Stimulated activated CD8-positive, alpha-beta memory T cell treated with anti-CD3 and anti-CD28 coated beads, Interleukin-2, amount 100 ng/mL, for 1 hour (primary cell): ENCODE results near the gene SUN2.

Experiments
- DNase-seq, 2 donors: peaks; one replicate each; pipeline ENCODE4 v3.0.0-alpha.2; 2020; ENCODE audit warnings: low read depth in 2 of 2

Gene SUN2

DNA sequence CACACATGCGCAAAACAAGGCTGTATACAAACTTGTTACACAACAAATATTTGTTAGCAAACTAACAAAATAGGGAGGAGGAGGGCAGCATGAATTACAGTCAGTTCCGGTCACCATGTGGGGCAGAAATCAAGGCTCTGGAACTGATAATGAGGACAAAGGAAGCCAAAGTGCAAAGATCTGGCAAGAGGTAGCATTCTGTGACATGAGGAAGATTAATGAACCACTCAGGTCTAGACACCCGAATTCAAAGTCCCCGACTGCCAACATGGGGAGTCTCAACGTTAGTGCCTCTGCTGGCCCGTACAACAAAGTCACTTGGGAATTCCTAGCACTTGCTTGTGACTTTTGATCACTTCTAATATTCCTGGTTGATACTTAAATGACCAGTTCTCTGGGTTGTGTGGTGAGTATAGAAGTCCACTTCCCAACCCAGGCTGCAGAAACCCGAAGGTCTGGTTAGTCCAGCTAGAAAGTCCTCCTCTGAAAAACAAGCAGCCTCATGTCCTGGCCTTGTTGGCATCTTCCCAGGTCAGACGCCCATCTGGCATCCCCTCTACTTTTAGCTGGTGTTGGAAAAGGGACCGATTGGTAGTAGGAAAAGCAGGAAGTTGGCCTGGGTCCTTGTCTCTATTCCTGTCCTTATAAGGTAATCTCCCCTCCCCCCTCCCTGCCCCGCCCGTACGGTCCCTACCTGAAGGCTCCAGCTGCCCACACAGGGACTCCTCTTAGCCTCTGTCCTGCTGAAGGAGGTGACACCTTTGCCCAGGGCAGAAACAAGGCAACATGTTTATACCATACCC, 1.6 kb downstream of the SUN2 start:
- DNase-seq: no peak

DNA sequence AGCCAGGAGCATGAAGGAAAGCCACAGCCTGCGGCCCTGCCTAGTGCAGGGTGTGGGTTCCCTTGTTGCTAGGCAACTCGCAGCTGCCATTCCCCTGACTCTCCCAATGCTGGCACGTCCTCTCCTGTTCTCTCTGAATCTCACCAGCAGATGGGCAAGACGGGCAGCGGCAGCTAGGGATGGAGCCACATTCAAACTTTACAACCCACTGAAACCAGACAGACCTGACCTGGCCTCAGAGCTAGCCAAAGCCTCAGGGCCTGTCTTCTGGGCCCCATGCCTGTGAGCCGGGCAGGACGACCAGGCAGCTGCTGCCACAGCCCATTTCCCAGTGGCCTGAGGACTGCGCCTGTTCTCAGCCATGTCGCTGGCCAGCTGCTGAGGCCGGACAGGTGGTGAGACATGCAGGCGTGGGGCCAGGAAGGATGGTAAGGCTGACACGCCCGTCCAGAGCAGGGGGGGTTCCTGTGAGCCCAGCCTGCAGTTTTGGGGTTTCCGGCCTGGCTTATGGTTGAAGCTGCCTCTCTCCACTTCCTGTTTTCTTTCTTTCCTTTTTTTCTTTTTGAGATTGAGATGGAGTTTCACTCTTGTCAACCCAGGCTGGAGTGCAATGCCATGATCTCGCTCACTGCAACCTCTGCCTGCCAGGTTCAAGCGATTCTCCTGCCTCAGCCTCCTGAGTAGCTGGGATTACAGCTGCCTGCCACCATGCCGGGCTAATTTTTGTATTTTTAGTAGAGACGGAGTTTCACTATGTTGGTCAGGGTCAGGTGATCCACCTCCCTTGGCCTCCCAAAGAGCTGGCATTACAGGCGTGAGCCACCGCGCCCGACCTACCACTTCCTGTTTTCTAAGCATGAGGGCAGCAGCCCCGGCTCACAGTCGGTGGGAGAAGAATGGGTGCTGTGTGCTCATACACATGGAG, 4.1 kb downstream of the SUN2 start:
- DNase-seq: peak; percentile 50 to 53

DNA sequence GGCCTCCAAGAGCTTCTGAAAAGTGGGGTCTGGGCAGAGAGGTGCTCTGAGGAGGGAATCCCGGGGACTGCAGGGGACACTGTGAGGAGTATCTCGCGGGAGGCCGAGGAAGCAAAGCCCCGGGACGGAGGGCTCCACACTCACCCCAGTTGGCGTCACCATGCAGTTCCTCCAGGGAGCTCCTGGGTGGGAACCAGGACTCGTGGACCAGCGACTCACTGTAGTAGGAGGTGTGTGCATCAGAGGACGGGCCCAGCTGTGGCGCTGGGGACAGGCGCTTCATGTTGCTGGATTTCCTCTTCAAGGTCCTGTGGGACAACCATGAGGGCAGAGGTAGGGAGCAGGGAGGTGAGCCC, 4.8 kb downstream of the SUN2 start:
- no peak for DNase-seq

DNA sequence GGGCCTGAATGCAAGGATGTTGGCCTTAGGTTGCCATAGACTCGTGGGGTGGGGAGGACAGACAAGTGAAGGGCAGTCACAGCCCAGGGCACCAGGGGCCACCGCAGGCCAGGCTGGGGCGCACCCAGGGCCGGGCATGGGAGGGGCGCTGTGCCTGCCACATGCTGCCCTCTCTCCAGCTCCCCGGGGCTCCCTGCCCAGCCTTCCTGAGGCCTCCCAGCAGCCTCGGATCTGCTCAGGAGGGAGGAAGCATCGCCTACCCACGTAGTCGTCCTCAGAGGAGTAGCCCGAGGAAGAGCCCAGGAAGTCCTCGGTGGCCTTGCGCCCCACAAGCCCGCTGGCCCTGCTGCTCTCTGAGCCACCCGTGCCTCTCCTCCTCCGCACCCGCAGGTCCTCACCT, 5.2 kb downstream of the SUN2 start:
- no peak for DNase-seq

DNA sequence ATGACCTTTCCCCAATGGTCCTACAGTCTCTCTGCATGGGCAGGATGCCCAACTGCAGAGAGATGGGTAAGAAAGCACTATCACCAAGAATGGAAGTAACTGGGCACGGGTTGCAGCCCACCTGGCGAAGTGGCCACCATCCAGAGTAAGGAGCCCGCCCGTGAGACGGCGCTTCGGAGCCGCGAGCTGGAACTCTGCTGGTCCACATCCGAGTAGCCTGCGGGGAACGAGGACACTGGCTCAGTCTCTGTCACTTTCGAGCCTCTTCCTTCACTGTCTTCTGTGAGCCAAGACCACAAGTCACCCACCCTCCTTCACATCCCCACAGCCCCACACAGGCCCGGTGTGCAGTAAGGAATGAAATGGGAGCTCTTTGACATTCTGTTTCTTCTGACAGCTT, 5.7 kb downstream of the SUN2 start:
- DNase-seq: no peak

DNA sequence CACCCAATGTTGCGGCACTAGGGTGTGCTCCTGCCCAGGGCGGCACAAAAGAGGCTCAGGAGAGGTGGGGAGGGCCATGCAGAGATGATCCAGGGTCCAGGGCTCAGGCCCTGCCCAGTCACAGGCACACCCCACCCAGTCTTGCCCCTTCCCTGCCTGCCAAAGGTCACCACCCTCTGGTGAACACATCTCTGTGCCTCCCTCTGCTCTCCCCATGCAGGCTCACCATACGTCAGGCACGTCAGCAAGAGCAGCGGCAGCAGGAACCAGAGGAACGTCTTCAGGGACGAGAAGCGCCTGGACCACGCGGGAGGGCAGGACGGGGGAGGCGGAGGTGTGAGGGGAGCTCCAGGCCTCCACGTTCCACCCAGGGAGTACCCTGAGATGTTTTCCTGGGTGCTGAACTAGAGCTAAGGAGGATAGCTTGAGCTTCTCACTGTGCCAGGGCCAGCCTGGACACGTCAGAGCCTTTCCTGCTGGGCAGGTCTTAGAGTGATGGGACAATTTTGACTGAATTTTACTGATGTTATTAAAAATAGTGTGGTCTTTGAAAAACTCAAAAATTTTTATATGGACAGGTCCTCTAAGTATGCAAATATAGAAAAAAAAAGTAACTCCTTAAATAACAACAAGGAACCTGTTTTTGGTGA, 7.2 kb downstream of the SUN2 start:
- DNase-seq: no peak

DNA sequence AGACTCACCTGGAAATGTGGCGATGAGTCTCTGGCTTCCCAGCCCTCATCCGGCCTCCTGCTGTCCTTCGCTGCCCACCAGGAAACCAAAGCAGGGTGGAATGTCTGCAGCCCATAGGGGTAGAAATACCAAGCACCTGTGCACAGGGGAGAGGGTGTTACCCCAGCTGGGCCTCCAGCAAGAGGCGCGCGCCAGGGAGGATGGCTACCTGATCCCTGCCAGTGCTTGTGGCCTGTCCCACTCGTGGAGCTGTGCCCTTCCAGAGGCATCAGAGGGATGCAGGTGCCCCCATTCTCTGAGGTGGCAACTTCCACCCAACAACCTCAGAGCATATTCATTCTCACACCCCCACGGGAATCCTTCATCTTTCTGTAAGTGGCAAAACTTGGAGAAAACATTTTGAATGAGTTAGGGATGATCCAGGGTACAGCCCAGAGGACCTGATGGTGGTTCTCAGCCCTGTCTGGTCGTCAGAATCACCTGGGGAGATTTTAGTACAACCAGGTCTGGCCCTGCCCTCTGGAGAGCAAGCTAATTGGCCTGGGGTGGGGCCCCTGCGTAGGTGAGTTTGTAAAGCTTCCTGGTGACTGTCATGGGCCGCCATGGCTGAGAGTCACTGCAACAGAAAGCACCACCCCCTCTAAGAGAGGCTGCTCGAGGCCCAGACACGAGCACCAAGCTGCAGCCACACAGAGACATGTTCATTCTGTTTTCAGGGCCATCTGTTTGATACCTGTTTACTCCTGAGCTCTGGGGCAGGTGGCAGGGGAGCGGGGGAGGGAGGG, 9.9 kb downstream of the SUN2 start:
- DNase-seq: no peak

DNA sequence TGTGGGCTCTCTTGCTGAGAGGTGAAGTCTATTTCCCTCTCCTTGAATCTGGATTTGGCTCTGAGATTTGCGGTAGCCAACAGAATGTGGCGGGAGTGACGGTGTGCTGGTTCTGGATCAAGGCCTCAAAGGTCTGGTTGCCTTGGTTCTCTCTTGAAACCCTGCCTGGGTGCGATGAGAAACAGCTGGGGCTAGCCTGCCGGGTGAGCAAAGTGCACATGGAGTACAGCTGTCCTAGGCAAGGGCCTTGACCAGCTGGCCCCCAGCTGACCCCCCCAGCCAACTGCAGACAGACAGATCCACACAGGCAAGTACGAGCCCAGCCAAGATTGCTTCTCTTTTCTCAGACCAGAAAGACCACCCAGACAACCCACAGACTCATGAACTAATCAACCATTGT, 10.8 kb downstream of the SUN2 start:
- no peak for DNase-seq

DNA sequence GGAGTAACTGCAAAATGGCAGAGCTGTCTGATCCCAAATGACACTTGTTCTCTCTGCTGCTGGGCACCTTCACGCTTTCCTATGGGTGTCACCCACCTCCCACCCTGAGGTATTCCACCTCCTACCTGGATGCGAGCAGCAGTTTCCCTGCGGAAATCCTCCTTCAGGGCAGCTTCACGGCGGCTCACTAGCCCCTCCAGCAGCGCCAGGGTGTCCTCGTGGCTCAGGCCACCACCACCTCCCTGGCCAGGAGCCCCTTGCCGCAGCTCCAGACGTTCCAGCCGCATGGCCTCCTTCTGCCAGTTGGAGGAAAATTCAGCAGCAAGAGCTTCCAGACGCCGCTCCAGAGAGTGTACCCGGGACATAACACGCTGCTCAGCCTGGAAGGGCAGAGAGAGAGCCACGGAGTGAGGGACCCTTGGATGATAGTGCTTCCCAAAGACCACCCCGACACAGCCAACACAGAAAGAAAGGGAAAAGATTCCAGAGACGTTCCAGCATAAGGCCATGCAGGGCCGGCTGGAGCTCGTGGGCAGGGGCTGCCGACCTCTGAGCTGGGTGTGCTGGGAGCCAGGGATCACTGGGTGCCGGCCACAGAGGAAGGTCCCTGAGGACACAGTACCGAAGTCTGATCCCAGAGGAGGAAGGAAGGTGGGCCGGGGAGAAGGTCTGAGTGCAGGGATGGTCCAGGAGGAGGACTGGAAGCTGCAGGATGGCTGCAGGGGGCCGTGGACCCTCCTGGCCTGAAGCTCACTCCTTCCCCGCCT, 13.4 kb downstream of the SUN2 start:
- no peak for DNase-seq

DNA sequence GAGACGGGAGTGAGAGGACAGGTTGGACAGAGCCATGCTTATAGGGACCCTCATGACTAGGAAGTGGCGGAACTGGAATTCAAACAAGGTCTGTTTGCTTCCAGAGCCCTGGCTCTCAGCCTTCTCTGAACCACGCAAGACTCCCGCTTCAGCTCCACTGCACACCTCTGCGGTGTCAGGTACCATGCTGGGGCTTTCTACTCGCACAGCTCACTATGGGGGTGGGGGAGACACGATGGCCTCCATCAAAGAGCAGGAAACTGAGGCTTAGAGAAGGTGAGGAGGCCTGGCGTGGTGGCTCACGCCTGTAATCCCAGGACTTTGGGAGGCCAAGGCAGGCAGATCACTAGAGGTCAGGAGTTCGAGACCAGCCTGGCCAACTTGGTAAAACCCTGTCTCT, 14.2 kb downstream of the SUN2 start:
- DNase-seq: no peak

DNA sequence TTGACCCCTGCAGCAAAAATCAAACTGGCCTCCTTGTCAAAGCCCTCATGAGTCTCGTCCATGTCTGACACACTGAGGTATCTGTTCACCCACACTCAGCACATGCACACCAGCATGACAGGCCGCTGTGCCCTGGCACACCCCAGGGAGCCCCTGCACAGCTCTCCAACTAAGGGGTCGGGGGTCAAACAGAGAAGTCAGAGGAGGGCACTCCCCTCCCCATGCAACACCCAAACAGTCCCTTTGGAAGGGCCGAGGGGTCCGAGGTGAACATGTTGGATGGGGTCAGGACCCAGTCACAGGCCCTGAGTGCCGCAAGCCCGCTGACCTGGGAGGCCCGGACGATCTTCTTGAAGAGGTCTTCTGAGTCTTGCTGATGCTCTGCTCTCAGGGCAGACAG, 14.6 kb downstream of the SUN2 start:
- DNase-seq: no peak

DNA sequence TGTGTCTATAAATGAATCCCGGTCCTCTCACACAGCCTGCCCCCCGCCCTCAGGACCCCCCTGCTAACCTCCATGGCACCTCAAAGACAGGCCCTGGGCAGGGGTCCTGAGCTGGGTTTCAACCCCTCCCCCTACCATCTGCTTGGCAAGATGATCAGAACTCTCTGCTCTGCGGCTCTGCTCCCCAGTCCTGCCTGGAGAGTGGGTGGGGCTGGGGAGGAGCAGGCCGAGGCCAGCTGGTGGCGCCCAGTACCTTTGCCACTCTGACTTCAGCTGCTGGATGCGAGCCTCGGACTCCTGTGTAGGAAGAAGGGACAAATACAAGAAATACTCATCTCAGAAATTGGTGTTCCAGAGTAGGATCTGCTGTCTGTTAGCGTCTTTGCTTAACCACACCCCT, 15.0 kb downstream of the SUN2 start:
- DNase-seq: no peak

DNA sequence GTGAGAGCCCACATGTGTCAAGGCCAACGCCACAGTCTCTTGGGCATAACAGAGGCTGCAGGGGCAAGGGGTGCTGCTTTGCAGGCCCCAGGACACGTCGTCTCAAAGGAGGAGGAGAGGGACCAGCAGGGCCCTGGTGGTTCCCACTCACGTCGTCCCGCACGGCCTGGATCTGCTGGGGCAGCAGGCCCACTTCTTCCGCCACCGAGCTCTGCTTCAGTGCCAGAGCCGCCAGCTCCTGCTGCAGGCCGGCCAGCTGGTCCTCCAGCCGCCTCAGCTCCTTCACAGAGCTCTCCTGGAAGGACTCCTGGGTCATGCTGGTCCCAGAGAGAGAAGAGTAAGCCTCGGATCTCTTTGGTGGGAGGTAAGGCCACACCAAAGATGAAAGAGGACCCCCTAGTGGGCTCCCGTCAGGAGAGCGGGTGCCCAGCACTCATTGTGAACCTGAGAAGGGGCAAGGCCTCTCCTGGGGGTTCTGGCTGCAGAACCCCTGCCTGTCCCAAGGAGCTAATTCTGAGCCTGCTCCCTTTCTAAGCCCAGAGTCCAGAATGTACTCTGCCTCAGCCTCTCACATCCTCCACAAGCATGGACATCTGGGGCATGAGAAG, 15.6 kb downstream of the SUN2 start:
- DNase-seq: no peak

DNA sequence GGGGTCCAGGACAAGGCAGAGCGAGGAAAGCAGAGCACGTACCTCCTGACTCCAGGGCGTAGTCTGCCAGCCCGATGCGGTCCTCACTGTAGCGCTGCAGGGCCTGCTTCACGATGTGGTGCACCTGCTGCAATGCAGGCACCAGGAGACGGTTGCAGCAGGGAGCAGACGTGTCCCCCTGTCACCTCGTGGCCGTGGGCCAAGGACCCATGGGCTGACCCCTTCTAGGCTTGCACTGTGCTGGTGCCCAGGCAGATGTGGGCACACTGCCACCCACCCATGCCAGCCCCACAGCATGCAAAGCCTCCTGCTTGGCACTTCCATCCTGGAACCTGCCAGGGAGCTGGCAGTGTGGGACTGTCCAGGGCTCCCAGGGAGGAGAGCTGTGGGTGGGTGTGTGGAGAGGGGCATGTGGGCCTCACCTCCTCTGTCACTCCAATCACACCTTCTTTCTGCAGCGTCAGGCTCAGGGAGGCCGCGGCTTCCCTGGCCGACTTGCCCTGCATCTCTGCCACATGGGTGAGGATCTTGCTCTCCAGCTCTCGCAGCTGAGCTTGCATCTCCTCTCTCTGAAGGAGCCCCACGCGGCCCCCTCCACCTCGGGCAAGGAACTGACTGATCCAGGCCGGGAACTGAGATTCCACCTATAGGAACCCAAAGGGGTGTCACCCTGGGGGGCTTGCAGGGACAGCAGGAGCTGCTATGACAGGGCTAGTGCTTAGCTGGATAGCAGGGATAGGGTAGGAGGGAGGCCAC, 16.3 kb downstream of the SUN2 start:
- DNase-seq: no peak

DNA sequence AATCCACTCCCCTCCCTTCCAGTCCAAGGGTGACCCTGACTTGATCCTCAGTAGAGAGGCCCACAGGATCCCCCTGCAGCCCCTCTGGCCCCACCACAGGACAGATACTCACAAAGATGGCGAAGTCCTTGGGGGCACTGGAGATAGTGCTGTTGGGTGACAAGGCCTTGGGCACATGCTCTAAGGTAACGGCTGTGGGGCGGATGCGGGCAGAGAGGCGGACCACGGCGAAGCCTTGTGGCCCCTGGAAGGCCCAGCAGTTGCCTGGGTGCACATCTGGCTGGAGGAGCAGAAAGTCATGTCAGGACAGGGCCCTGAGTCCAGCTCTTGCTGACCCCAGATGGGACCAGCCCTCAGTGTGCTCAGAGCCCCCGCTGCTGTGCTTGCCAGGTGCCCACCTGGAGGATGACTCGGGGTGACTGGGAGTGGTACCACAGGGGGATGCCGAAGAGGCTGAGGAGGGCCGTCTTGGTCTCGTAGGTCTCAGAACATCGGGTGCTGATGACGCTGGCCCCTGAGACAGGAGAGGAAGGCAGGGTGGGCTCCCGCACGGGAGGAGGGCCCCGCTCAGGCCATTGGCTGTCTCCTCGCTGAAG, 17.2 kb downstream of the SUN2 start:
- no peak for DNase-seq

DNA sequence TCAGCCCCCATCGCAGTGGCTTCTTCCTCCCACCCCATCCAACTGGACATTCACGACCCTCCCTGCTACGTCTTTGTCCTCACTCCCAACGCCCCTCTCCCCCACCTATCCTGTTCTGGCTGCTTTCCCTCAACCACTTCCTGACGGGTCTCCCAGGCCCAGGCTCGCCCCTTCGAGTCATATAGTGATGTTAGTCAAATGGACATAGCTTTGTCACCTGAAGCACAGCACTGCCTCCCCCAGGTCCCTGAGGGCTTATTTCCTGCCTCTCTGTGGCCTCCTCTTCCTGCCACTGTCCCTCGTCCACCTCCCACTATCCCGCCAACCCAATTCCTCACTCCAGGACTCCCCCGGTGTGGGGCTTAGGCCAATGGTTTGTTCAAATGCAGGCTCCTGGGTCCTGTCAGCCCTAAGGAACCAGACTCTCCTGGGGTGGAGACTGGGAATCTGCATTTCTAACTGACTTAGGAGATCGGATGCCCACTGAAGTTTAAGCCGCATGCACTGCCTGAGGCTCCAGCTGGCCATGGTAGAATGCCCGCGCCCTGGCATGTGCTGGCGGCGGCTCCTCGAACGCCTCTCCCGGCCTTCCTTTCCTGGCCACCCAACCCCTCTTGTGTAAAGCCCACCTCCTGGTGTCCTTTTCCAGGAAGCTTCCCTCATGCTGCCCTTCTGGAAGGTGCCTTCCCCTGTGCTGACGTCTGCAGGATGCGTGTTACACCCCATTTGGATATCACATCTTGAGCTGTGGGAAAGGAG, 18.3 kb downstream of the SUN2 start:
- DNase-seq: no peak

DNA sequence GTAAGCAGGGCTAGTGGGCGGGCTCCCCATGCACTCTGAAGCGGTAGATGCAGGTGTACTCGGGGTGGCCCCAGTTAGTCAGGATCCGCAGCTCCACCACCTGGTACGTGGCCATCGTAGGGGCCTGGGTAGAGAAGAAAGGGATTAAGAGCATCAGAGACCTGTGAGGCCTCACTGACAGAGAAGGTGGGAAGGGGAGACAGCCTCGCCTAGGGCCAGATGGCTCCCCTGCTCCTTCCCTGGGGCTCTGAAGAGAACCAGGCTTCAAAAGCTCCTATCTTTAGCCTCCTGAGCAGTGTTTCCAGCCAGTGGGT, 19.6 kb downstream of the SUN2 start:
- no peak for DNase-seq

DNA sequence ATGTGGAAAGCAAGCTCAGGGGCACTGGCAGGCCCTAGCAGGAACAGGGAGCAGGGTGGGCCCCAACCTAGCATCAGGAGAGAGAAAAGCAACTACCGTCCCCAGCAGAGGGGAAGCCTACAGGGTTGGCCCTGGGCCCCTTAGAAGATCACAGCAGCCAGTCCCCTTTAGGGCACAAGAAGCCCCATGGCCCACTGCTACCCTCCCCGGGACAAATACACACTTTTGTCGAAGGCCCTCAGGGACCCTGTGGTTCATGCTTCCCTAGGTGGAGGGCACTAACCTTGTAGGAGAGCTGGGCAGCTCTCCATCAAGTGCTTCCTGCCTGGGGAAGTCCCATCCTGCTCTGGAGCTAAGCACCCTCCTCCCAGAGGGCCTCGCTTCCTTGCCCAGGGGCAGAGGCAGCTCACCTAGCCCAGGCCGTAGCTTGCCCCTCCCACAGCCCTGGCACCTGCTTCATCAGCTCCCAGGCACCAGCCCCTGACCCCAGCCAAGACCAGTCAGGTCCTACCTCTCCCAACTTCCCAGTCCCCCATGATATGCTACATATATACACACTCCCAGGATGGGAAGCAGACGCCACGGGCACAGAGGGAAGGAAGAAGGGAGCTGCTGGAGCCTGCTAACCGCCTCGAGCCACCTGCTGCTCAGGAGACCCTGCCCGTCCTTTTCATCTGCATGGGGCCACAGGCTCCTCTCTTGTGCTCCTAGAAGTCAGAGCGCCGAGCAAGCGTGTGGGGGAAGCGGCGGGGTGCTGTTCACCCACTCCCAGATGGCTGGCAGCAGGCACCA, 20.1 kb downstream of the SUN2 start:
- no peak for DNase-seq
